Stimulated activated CD8-positive, alpha-beta memory T cell treated with anti-CD3 and anti-CD28 coated beads, Interleukin-7, amount 100 ng/mL, for 24 hours (primary cell): Measurements from ENCODE around the gene KANTR.
A peak's percentile ranks its signal among the peaks of the same experiment; 100 is the strongest.

Source experiments
- DNase-seq: peaks from one replicate; pipeline ENCODE4 v3.0.0-alpha.2; 2020; ENCODE audit warnings: low read depth

KANTR gene, protein sequence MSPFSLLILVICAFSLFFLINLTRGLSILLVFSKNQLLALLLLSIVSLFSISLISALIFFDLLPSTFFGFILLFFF

DNA sequence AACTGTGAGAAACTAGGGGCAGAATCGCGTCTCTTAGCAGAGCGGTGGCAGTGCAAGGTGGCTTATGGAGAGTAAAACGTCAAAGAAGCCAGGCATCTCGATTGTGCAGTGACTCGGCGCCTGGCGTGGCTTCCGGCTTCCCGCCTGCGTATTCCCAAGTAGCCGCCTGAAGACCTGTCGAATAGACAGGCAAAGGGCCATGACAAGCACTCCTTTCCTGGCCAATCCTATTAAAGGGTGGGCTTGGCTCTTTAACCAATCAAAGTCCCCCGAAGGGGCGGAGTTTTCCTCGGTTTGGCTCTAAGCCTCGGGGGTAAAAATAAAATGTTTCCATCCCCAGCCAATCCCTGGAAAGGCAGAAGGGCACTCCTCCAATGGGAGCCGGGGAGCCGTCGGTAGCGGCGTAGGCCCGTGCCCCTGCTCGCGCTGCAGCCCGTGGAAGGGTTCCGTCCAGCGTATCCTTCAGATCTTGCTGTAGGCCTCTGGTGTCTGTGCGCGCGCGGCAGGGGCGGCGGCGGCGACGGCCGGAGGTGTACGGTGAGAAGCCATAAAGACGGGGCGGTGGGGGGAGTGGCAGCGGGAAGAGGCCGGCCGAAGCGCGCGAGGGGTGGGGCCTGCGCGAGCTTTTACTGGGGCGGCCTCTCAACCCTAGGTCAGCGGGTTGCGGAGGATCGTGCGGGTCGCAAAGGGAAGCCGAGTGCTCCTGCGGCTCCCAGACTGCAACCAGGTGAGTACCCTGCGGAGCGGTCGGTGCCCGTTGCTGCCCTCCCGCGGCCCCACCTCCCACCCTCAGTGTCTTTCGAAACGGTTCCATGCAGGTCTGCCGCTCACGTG is at the start of gene KANTR:
Gene KANTR, plus strand, starts transcription at position 395 of the 834 bp plus-strand sequence. CDS start 30,131 bp downstream, outside the sequence.
- peak; percentile 56 for DNase-seq

DNA sequence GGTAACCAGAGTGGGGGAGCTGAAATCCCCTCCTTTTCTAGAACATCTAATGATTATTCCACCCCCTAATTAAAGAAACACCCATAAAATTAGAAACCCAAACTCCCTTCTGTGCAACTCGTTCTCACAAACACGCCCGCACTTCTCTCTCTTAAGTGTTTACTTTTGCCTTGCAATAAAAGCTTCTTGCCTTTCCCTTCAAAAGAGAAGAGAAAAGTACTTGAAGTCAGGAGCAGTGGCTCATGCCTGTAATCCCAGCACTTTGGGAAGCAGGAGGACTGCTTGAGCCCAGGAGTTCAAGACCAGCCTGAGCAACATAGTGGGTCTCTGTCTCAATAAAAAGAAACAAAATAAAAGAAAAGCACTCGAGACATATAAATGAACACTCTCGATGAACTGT is 48.9 kb upstream of the KANTR start:
- DNase-seq = no peak

DNA sequence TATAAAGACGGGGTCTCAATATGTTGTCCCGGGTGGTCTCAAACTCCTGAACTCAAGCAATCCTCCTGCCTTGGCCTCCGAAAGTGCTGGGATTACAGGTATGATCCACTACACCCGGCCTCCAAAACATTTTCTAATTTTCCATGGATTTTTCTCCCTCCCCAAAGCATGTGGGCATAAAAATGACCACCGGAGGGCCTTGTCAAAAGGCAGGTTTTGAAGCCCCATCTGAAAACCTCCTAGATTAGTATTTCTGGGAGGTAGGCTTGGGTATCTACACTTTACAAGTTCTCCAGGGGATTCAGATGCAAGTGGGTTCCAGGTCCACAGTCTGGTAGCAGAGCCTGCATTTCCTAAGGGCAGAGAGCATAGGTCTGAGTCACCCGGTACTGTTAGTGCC is 46.7 kb upstream of the KANTR start:
- no peak for DNase-seq

GRCh38 chrX:53048169-53049126 is 45.5 kb upstream of the KANTR start, which contains the start of gene GPR173:
Gene GPR173 (plus strand): TSS chrX:53048789. CDS start chrX:53076622, 27,833 bp downstream.
- no peak for DNase-seq

DNA sequence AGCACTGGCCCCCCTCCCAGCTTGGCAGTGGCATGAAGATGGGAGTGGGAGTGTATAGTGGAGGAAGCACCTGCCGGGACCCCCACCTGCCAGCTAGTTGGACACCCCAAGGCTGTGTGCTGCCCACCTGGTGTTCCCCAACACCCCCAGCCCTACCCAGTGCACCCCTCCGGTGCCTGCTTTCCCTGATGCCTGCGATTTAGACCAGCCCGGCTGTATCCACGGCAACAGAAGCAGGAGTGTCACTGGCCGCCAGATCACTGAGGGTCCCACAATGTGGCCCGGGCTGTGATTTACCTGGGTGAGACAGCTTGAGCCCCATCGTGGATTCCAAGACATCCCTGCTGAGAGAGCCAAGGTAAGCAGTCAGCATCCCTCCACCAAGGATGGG is 44.8 kb upstream of the KANTR start:
- no peak for DNase-seq

DNA sequence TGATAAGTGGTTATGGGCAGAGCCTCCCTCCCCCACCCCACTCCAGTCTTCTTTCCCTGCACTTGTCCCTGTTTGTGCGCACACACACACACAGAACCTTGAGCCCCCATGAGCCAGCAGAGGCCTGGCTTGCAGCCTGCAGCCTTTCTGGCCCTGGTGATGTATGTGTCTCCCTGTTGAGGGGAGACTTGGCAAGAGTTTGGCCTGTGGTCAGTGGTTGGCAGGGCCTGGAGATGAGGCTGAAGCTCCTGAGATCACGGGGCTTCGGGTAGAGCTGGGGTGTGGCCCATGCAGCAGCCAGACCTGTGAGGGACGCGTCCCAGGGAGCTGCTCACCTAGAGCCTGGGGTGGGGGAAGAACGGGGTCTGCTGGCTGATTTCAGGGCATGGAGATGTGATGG is 43.1 kb upstream of the KANTR start:
- DNase-seq = no peak

DNA sequence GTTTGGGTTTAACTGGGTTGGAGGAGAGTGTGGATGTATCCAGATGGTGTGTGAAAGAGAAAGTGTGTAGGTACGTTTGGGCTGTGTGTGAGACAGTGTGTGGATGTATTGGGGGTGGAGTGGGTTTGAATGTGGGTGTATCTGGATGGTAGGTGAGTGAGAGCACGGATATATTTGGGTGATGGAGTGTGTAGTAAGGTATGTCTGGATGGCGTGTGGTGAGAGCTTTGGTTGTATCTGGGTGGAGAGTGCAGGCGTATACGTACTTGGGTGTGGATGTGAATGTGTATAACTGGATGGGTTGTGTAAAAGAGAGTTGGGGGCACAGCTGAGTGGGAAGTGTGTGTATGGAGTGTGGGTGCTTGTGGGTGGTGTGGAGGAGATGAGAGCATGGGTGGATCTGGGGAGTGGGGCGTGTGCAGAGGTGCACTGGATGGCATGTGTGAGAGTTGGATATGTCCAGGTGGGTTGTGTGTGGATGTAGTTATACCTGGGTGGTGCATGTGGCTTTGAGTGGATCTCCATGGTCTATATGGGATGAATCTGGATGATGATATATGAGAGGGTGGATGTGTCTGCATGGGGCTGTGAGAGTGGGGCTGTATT is 38.6 kb upstream of the KANTR start:
- DNase-seq = no peak

GRCh38 chrX:53056292-53056691 is 37.6 kb upstream of the KANTR start:
- no peak for DNase-seq

- DNase-seq = no peak
Observed at GRCh38 chrX:53065104-53065503, 28.8 kb upstream of the KANTR start.

DNA sequence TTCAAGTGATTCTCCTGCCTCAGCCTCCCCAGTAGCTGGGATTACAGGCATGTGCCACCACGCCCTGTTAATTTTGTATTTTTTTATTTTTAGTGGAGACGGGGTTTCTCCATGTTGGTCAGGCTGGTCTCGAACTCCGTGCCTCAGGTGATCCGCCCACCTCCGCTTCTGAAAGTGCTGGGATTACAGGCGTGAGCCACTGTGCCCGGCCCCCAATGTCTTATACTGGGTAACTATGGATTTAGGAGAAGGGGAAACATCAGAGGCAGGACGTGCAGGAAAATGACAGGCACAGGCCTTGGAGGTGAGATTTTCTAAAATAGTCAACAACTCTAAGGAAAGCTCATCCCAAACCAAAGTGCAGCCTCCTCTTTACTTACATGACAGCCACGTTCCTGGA is 22.9 kb upstream of the KANTR start:
- no peak for DNase-seq

DNA sequence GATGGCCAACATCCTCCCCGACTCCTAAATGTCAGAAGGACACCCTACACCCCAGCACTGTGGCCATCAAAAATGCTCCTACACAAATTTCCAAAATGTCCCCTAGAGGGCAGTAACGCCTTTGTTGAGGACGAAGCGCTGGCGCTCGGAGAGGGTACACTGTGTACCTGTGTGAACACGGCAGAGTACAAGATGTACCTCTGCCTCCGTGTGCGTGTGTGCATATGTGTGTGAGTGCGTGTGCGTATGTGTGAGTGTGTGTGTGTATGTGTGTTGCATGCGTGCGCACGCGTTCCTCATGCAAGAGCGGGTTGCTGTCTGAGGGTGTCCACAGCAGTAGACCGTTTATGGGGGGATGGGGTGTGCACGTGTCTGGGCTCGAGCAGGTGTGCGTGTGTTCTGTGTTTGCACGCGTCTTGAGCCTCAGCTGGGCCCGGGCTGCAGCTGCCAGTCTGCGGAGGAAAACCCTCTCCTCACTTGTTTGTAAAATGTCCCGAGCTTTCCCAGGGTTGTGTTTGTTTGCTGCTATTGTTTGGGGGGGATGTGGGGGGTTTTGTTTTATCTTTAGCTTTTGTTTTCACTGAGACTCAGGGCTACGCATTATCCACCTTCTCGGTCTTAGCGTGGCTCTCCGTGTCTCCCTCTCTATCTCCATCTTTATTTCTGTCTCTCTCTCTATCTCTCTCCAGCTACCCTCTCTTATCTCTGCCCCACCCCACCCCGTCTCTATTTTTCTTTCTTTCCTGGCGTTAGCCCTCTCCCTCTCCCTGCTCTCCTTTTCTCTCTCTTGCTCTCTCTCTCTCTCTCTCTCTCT is 22.1 kb upstream of the KANTR start:
- no peak for DNase-seq

GRCh38 chrX:53072418-53073114 is 21.4 kb upstream of the KANTR start:
- no peak for DNase-seq

GRCh38 chrX:53073115-53073586 is 20.8 kb upstream of the KANTR start:
- no peak for DNase-seq

- no peak for DNase-seq
Observed at GRCh38 chrX:53075011-53075410, 18.9 kb upstream of the KANTR start.

GRCh38 chrX:53076671-53077070 is 17.3 kb upstream of the KANTR start:
- no peak for DNase-seq

- no peak for DNase-seq
Observed at GRCh38 chrX:53077207-53078197, 16.4 kb upstream of the KANTR start.

DNA sequence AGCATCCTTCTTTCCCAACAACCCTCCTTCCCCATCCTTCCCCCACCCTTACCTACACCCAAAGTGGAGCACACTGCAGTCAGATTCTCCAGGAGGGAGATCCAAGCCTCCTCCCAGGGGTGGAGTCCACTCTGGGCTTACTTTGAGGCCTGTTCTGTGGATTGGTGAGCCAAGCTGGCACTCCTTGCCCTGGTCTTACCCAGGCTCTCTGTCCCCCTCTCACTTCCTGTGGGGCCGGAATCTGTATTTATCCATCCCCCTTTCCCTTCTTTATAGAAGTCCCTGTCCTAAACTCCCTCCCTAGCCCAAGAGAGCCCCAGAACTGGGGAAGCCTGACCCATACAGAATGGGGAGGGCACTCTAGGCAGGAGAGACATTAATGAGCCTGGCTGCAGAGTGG is 15.0 kb upstream of the KANTR start:
- DNase-seq = no peak

- no peak for DNase-seq
Observed at GRCh38 chrX:53080628-53081580, 13.0 kb upstream of the KANTR start.
